ENCODE results near the gene CNTN6. TPM values are rescaled to one million over a fixed set of nuclear protein-coding genes. Genes with fewer than 3 reads are reported as not detected.

CNTN6 gene
- polyA plus RNA-seq, 2 of the 4 experiments (the other 2 are of a cell fraction), result not detected

DNA sequence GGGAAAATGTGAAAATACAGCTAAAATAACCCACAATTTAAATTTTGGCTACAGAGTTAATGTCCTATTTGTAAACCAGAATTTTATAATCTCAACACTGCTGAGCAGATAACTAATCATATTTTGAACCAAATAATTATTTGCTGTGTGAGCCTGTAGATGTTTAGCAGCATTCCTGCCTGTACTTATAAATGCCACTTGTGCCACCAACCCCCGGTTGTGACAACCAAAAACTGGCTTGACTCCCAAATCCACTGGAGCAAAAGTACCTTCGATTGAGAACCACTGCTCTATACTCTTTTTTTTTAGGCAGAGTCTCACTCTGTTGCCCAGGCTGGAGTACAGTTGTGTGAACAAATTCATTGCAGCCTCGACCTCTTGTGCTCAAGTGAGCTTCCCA lies 78.5 kb downstream of the CNTN6 start (continued):
- TF ChIP-seq, protein P1, sequence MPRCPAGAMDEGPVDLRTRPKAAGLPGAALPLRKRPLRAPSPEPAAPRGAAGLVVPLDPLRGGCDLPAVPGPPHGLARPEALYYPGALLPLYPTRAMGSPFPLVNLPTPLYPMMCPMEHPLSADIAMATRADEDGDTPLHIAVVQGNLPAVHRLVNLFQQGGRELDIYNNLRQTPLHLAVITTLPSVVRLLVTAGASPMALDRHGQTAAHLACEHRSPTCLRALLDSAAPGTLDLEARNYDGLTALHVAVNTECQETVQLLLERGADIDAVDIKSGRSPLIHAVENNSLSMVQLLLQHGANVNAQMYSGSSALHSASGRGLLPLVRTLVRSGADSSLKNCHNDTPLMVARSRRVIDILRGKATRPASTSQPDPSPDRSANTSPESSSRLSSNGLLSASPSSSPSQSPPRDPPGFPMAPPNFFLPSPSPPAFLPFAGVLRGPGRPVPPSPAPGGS (IDR thresholded peaks at IDR 0.05), result no peak
- TF ChIP-seq KDM5A (IDR thresholded peaks at IDR 0.05), result no peak
- no peak for TF ChIP-seq NR3C1 (IDR thresholded peaks at IDR 0.05)
- no peak for TF ChIP-seq ESRRA (IDR thresholded peaks at IDR 0.05; ENCODE audit: borderline replicate concordance, low read length)

DNA sequence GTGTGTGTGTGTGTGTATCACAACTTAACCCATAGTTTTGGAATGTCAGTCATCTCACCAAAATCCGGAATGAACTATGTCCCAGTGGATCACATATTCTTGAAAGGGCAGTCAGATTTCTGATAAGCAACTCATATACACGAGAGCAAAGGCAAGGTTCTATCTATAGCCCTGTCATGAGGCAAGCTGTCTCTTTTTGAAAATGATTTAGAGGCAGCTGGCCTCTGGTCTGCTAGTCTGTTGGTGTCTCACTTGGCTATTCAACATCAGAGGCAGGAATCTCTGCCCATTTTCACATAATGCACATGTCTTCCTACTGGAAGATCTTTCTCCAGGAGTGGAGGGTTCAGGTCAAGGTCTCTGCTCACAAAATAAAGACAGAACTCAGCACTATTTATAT lies 79.8 kb downstream of the CNTN6 start:
- ATAC-seq, result no peak

DNA sequence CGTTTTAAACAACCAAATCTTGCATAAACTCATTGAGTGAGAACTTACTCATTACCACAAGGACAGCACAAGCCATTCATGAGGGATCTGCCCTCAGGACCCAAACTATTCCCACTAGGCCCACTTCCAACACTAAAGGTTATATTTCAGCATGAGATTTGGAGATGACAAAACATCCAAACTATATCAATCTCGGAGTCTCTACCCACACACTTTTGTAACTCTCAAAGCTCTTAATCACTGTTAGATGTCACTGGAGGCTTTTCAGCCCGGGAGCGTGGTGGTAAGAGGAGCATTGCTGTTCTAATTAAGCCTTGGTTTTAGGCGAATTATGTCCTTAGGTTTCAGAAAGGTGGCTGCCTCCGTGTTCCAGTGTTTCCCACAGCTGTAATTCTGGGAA lies 86.3 kb downstream of the CNTN6 start:
- TF ChIP-seq BHLHE40 (IDR thresholded peaks at IDR 0.05; ENCODE audit: low read depth, low read length) (no peak), TFCP2L1 (CRISPR knock-in tag; IDR thresholded peaks at IDR 0.05) (no peak), MYC (IDR thresholded peaks at IDR 0.05; ENCODE audit: borderline replicate concordance, low read length) (no peak), RCOR1 (IDR thresholded peaks at IDR 0.05; ENCODE audit: low read depth, low read length) (no peak), NR3C1 (IDR thresholded peaks at IDR 0.05) (no peak), EP300 (IDR thresholded peaks at IDR 0.05) (no peak), MAZ (IDR thresholded peaks at IDR 0.05; ENCODE audit: borderline replicate concordance, low read depth, low read length) (no peak)
- TF ChIP-seq, protein P2, sequence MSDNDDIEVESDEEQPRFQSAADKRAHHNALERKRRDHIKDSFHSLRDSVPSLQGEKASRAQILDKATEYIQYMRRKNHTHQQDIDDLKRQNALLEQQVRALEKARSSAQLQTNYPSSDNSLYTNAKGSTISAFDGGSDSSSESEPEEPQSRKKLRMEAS (IDR thresholded peaks at IDR 0.05), result no peak
- TF ChIP-seq, protein P3, sequence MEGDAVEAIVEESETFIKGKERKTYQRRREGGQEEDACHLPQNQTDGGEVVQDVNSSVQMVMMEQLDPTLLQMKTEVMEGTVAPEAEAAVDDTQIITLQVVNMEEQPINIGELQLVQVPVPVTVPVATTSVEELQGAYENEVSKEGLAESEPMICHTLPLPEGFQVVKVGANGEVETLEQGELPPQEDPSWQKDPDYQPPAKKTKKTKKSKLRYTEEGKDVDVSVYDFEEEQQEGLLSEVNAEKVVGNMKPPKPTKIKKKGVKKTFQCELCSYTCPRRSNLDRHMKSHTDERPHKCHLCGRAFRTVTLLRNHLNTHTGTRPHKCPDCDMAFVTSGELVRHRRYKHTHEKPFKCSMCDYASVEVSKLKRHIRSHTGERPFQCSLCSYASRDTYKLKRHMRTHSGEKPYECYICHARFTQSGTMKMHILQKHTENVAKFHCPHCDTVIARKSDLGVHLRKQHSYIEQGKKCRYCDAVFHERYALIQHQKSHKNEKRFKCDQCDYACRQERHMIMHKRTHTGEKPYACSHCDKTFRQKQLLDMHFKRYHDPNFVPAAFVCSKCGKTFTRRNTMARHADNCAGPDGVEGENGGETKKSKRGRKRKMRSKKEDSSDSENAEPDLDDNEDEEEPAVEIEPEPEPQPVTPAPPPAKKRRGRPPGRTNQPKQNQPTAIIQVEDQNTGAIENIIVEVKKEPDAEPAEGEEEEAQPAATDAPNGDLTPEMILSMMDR (IDR thresholded peaks at IDR 0.05), result no peak
- TF ChIP-seq, protein P4, sequence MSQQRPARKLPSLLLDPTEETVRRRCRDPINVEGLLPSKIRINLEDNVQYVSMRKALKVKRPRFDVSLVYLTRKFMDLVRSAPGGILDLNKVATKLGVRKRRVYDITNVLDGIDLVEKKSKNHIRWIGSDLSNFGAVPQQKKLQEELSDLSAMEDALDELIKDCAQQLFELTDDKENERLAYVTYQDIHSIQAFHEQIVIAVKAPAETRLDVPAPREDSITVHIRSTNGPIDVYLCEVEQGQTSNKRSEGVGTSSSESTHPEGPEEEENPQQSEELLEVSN (IDR thresholded peaks at IDR 0.05; ENCODE audit: borderline replicate concordance, low read depth), result no peak
- Histone ChIP-seq H3K4me2 (no peak overlapping the region), H3K4me3 (no peak overlapping the region), H3K9me3 (peaks cover 8% of the 10 kb centered on the region; the same call in 1 of the 3 replicates), H3K27ac (no peak overlapping the region), H3K4me1 (no peaks in the 10 kb centered on the region)
- ATAC-seq (no peak), FAIRE-seq (no peak), DNase-seq (ENCODE audit: low read depth in 1 of 2, low spot score in 1 of 2) (no peak)
- POLR2A ChIA-PET, result no interaction called here
- CTCF ChIA-PET, result no interaction called here
- 3% methylated on average over 6 of the region's 6 CpGs for WGBS (ENCODE audit: missing lambda C conversion rate)

More for the DNA sequence above, 79.8 kb downstream of the CNTN6 start:
- ChIA-PET CTCF (no interaction called here), POLR2A (no interaction called here)
- 4% methylated on average over 2 of the region's 2 CpGs for WGBS (ENCODE audit: missing lambda C conversion rate)
- DNase-seq (ENCODE audit: low read depth in 1 of 2, low spot score in 1 of 2), result no peak
- Histone ChIP-seq H3K9me3 (peaks cover 4% of the 10 kb centered on the region; the same call in 1 of the 3 replicates), H3K4me3 (no peak overlapping the region), H3K4me1 (no peaks in the 10 kb centered on the region), H3K27ac (no peak overlapping the region), H3K4me2 (no peak overlapping the region)
- FAIRE-seq, result no peak
- no peak for TF ChIP-seq HOXB5 (CRISPR knock-in tag; IDR thresholded peaks at IDR 0.05)
- no peak for TF ChIP-seq ZSCAN20 (CRISPR knock-in tag; IDR thresholded peaks at IDR 0.05)
- no peak for TF ChIP-seq CBX8 (IDR thresholded peaks at IDR 0.05)
- TF ChIP-seq, protein P5, sequence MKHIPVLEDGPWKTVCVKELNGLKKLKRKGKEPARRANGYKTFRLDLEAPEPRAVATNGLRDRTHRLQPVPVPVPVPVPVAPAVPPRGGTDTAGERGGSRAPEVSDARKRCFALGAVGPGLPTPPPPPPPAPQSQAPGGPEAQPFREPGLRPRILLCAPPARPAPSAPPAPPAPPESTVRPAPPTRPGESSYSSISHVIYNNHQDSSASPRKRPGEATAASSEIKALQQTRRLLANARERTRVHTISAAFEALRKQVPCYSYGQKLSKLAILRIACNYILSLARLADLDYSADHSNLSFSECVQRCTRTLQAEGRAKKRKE (CRISPR knock-in tag; IDR thresholded peaks at IDR 0.05; ENCODE audit: low read depth), result no peak
- no peak for TF ChIP-seq NPAS2 (CRISPR knock-in tag; IDR thresholded peaks at IDR 0.05; ENCODE audit: borderline replicate concordance)
- TF ChIP-seq HOXB13 (CRISPR knock-in tag; IDR thresholded peaks at IDR 0.05; ENCODE audit: low read depth), result no peak
- TF ChIP-seq NR3C1 (IDR thresholded peaks at IDR 0.05), result no peak
- TF ChIP-seq NFE2L2 (conservative IDR thresholded peaks at IDR 0.05; ENCODE audit: low read length), result no peak
- TF ChIP-seq, protein P6, sequence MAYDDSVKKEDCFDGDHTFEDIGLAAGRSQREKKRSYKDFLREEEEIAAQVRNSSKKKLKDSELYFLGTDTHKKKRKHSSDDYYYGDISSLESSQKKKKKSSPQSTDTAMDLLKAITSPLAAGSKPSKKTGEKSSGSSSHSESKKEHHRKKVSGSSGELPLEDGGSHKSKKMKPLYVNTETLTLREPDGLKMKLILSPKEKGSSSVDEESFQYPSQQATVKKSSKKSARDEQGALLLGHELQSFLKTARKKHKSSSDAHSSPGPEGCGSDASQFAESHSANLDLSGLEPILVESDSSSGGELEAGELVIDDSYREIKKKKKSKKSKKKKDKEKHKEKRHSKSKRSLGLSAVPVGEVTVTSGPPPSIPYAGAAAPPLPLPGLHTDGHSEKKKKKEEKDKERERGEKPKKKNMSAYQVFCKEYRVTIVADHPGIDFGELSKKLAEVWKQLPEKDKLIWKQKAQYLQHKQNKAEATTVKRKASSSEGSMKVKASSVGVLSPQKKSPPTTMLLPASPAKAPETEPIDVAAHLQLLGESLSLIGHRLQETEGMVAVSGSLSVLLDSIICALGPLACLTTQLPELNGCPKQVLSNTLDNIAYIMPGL (CRISPR knock-in tag; IDR thresholded peaks at IDR 0.05; ENCODE audit: borderline replicate concordance), result no peak
- TF ChIP-seq, protein P2 (IDR thresholded peaks at IDR 0.05), result no peak
- no peak for TF ChIP-seq ESRRA (IDR thresholded peaks at IDR 0.05; ENCODE audit: borderline replicate concordance, low read length)
- TF ChIP-seq FOSL2 (IDR thresholded peaks at IDR 0.05), result no peak
- TF ChIP-seq FOSL2 (CRISPR knock-in tag; IDR thresholded peaks at IDR 0.05), result no peak
- no peak for TF ChIP-seq FOXS1 (CRISPR knock-in tag; IDR thresholded peaks at IDR 0.05)
- no peak for TF ChIP-seq KDM1A (IDR thresholded peaks at IDR 0.05; ENCODE audit: low read depth)
- TF ChIP-seq POLR2A (IDR thresholded peaks at IDR 0.05; ENCODE audit: low read length), result no peak
